ELR (cell line): ENCODE results near the gene CFAP90.

Source experiments
- DNase-seq: peaks from one replicate; pipeline ENCODE4 v3.0.0-alpha.2; 2015; ENCODE audit warnings: low read depth

The CFAP90 gene

DNA sequence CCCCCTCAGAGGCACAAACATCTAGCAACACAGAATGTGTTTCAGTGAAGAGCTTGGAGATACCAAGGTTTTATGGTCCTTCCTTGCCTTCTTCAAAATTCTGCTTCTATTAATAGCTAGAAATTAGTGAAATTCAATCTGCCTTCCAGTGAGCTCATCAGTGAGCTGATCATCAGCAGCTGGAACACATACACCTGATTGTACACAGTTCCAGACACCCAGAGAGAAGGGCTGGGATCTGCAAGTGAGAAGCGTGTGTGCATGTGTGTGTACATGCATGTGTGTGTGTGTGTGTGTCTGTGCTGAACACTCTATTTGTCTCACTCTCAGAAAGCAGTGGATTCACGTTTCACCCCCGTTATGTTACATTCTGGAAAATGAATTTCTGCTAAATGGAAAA lies 28.5 kb downstream of the CFAP90 start:
- DNase-seq = no peak

DNA sequence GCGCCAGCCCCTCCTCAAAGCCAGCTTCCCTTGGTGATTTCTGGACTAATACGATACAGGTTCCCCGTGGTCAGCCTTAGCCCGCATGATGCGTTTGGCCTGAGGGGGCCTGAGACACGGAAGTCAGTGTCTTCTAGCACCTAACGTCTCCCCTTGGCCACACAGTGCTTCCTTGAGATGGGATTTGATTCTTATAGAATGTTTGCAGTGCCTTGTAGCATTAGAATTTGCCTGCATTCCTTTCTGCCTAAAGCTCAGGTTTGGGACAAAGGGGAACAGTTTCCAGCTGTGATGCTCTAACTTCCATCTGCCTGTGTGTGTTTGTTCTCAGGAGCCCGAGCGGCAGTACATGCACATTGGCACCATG lies 34.4 kb downstream of the CFAP90 start:
- DNase-seq = no peak

DNA sequence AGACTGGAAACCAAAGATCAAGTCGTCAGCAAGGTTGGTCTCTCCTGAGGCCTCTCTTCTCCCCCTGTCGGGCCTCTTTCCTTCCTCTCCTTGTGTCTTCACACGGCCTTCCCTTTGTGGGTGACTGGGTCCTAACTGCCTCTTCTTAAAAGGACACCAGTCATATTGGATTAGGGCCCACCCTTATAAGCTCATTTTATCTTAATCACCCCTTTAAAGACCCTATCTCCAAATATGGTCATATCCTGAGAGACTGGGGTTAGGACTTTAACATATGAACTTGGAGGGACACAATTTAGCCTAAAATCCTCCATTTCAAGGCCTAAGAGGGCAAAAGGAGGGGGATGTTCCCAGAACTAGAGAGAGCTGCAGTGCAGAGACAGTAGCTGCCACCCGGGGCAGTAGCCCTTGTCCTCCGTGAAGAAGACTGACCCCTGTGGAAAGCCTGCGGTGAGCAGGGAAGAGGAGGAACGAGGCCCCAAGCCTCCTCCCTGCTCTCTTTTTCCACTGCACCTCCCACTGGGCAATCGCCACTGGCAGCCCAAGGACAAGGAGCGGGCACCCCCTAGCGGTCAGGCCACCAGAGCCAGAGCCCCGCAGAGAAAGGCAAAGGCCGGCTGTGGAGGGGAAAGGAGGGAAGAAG lies 34.9 kb downstream of the CFAP90 start:
- DNase-seq = peak; percentile 64

DNA sequence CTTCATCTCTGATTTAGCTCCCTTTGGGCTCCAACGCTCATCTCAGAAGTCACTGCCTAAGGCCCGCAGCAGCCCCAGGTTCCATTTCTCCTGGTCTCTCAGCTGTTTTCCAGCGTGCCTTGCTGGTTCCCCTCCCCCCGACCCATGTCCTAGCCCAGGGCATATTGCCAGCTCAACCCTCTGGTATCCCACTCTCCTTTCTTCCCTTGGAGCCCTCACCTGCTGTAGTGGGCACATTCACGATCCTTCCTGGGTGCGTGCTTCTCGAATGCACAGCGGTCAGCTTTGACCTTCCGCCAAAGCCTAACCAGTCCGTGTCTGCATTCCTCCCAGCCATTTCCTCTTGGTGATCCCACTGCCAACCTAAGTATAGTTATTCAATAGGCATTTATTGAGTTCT lies 36.1 kb downstream of the CFAP90 start:
- DNase-seq = no peak

DNA sequence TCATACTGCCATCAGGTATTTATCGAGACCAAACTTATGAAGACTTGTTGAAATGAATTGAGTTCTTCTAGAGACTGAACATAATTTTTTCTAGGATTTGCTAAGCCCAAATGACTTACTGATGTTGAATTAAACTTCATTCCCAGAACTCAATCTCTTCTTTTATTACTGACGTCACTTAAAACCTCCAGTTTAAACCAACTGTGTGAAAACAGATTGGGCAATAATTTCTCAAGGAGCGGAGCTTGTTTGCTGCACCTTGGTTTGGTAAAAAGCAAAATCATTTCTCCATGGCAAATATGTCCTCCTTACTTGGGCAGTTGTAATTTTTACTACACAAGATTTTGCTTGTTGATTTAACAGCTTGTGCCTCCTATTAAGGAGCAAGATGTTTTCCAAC lies 37.4 kb downstream of the CFAP90 start:
- no peak for DNase-seq

DNA sequence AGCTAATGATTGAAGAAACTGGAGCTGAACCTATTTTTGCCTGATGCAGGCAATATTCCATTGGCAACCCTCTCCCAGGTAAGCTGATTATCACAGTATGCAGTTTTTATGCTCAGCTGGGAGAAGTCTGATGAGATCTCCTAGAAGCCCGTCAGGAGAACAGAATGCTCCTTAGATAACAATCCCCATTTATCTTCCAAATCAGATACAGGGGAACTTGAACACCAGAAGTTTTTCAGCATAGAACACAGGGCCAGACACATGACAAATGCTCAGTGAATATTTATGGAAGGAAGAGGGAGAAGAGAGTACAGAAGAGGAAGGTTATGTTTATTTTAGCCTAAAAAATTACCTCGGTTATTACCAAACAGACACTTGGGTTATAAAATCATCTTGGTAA lies 37.9 kb downstream of the CFAP90 start:
- no peak for DNase-seq

GRCh38 chr5:7811715-7812114 lies 39.2 kb downstream of the CFAP90 start:
- DNase-seq = no peak

DNA sequence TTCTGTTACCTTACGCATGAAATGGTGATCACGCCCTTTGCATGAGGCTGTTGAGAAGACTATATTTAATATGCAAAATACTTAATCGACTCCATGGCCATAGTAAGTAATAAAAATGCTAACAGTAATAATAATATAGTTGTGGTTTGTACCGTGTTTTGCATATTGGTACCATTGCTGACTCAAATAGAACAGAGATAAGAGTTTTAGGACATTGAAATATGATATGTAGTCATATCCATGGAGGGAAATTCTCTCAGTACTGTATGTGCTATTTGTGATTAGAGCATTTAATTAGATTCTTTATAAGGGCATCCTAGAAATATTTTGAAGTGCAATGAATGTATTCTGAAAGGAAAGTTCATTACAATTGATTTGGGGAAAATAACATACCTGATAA lies 41.9 kb downstream of the CFAP90 start:
- no peak for DNase-seq

GRCh38 chr5:7805379-7805778 lies 45.6 kb downstream of the CFAP90 start:
- DNase-seq = no peak

GRCh38 chr5:7803937-7804336 lies 47.0 kb downstream of the CFAP90 start:
- no peak for DNase-seq

- no peak for DNase-seq
Measured at GRCh38 chr5:7802855-7803254, 48.1 kb downstream of the CFAP90 start.

GRCh38 chr5:7801891-7802614 lies 48.9 kb downstream of the CFAP90 start:
- DNase-seq = no peak

DNA sequence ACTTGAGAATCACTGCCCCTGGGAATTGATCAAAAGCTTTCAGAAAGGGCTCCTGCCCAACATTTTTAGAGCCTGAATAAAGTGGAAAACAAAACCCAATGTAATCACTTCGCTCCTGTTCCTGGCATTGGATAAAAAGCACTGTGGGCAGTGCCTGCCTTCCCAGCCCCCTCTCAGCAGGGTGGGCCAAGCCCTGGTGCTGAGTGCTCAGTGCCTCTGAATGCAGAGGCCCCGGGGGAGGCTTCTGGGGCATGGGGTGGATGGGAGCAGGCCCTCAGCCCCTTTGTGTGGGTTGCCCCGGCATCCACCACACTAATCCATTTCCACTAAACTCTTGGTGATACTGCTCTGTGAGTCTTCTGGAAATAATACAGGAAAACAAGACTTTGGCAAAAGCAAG lies 55.6 kb downstream of the CFAP90 start:
- DNase-seq = no peak

GRCh38 chr5:7794823-7795222 lies 56.1 kb downstream of the CFAP90 start:
- no peak for DNase-seq

- no peak for DNase-seq
Measured at GRCh38 chr5:7794311-7794710, 56.6 kb downstream of the CFAP90 start.

- no peak for DNase-seq
Measured at GRCh38 chr5:7793895-7794294, 57.0 kb downstream of the CFAP90 start.

GRCh38 chr5:7789567-7789966 lies 61.4 kb downstream of the CFAP90 start:
- DNase-seq = no peak

GRCh38 chr5:7787770-7788169 lies 63.2 kb downstream of the CFAP90 start:
- DNase-seq = no peak

DNA sequence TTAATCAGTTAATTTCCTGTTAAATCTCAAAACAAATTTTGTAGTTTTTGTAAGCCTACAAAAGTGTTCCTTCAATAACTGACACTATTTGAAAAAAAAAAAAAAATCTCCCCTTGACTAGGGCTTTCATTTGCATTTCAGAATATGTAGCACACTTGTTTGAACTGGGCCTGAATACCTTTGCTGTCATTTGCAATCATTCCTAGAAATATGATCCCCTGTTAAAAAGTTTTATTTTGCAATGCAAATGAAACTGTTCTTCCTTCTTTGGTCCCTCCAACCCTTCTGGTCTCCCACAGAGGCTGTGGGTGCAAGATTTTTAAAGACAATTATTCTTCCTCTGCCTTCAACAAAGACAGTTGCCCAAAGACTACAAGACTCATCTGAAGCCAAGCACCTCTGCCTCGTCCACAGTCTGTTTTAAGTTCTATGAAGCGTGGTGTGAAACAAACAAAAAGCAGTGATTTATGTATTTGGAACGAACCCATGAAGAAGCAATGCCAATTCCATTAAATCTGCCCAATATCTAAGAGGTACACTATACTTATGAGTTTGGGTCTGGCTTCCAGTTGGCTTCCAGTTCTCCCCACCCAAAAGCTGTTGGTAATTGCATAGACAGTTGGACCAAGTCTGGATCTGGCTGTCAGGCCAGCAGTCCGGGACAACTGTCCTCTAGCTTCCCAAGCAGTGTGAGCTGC lies 66.1 kb downstream of the CFAP90 start:
- no peak for DNase-seq

- DNase-seq = no peak
Measured at GRCh38 chr5:7781899-7782298, 69.0 kb downstream of the CFAP90 start.
